ENCODE results near the gene DCTN1. TPM values are rescaled to one million over a fixed set of nuclear protein-coding genes. Genes with fewer than 3 reads are reported as not detected.

The DCTN1 gene
- total RNA-seq, 2 experiments from 2014 or later, result 67.3 to 81.4 TPM

DNA sequence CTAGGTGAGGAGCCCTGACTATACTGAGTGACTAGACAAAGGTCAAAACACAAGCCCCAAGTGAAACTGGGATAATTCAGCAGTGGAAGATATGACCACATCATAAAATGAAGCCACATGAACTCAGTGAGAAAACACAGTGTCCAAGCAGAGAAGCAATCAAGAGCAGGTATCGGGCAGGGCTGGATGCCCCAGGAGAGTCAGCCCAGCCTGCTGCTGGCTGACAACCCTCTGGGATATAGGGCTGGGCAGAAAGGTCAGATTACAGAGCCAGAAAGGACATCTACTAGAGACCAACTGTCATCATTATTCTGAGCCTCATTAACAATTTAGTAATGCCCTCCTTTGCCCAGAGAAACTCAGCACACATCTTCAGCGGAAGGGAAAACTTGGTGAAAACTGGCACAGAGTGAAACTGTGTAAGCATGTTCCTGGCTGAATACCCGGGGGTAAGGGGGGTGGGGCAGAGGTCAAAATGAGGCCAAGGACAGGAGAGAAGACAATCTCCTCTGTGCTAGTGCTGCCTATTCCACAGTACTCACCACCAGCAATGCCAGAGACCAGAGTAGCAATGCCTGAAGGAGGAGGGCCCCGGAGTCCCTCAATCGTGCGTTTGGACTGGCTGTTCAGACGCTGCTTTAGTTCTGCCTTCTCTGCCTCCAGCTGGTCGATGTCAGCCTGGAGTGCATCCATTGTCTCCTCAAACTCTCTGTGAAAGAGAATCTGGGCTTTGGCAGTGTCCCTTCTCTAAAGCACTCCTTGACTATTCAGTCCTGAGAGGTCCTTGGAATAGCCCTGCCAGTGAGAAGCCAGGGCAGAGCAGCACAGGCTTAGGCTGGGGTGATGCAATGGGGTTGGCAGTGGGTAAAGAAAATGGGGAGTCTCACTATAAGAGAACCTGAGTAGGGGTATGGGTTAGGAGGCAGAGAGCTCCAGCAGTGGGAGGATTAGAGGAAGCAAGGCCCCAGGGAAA, 15.3 kb downstream of the DCTN1 start:
- H3K27me3 Mint-ChIP-seq, result no peaks in the 10 kb centered on the region
- H3K4me3 Mint-ChIP-seq, result no peak overlapping the region
- H3K27ac Mint-ChIP-seq, result no peak overlapping the region
- H3K9me3 Mint-ChIP-seq, result no peaks in the 10 kb centered on the region
- intact Hi-C loops (cut with micrococcal nuclease), result no loop called here
- ChIA-PET POLR2A (no interaction called here), CTCF (interaction anchor here (1.4 to 3.5 kb wide), 2 partner anchors 26 to 30 kb away, joined by 3 to 14 read pairs; no protein-coding TSS in a partner anchor)
- DNase-seq, result no peak
- H3K36me3 Mint-ChIP-seq (ENCODE audit: low read depth), result peaks cover 38% of the 10 kb centered on the region
- H3K4me1 Mint-ChIP-seq (ENCODE audit: low read depth), result no peaks in the 10 kb centered on the region
- TF ChIP-seq, protein P1, sequence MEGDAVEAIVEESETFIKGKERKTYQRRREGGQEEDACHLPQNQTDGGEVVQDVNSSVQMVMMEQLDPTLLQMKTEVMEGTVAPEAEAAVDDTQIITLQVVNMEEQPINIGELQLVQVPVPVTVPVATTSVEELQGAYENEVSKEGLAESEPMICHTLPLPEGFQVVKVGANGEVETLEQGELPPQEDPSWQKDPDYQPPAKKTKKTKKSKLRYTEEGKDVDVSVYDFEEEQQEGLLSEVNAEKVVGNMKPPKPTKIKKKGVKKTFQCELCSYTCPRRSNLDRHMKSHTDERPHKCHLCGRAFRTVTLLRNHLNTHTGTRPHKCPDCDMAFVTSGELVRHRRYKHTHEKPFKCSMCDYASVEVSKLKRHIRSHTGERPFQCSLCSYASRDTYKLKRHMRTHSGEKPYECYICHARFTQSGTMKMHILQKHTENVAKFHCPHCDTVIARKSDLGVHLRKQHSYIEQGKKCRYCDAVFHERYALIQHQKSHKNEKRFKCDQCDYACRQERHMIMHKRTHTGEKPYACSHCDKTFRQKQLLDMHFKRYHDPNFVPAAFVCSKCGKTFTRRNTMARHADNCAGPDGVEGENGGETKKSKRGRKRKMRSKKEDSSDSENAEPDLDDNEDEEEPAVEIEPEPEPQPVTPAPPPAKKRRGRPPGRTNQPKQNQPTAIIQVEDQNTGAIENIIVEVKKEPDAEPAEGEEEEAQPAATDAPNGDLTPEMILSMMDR (IDR thresholded peaks at IDR 0.05), result no peak
- no peak for ATAC-seq

DNA sequence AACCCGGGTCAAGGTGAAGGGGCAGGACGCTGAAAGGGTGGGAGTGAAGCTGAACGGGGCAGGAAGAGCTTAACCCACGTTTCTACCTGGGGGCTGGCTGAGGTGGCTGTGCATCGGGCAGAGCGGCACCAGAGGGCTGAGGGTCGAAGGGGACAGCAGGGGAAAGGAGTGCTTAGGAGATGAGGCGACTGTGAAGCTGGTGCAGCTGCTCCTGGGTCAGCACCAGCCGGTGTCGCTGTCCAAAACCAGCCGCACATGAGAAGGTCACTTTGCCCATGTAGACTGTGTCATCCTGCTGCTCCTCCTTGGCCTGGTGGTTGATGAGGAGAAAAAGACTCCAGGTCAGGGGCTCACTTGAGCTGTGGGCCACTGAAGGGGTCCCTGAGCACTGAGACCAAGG, 18.8 kb downstream of the DCTN1 start:
- Mint-ChIP-seq H3K27ac (no peak overlapping the region), H3K9me3 (no peaks in the 10 kb centered on the region), H3K4me3 (no peak overlapping the region), H3K36me3 (ENCODE audit: low read depth) (peaks cover 24% of the 10 kb centered on the region), H3K27me3 (no peaks in the 10 kb centered on the region), H3K4me1 (ENCODE audit: low read depth) (no peaks in the 10 kb centered on the region)
- CTCF ChIA-PET, result interaction anchor here (0.9 to 3.4 kb wide), 3 partner anchors 26 to 96 kb away, joined by 3 to 12 read pairs (median 4); no protein-coding TSS in a partner anchor
- POLR2A ChIA-PET, result no interaction called here
- DNase-seq (no peak), ATAC-seq (no peak)
- TF ChIP-seq, protein P1 (IDR thresholded peaks at IDR 0.05), result no peak
- intact Hi-C loops (cut with micrococcal nuclease), result no loop called here

DNA sequence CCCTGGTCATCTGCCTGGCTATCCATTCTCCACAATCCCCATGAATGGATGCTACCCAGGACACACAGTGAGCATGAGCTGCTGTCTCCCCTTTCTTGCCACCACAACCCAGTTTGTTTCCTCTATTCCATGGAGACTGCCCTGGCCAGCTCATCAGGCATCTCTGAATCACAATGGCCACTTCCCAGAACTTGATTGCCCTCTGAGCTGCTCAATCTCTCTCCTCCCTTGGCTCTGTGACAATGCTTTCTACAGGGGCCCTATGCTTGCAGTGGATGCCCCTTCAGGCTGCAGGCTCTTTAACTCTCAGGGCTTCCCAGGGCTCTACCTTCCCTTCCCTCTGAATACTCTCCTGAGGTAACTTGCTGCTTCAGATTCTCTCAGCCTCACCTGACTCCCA, 22.5 kb downstream of the DCTN1 start:
- no peak overlapping the region for H3K4me3 Mint-ChIP-seq

DNA sequence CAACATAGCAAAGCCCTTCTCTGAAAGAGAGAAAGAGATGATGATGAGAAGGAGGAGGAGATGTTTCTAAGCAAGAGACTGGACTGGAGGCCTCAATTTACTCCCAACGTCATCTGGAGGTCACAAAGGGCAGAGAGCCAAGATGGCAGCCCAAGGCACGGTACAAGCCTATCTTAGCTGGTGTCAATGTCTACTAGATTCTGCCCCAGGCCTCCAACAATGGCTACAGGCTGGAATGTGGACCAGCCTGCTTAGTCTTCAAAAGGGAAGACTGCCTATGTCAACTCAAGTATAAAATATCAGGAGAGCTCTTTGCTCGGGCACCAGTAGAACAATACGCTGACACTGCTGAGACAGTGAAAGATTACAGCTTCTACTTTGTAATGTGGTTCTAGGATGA, 30.2 kb downstream of the DCTN1 start:
- Mint-ChIP-seq H3K9me3 (no peaks in the 10 kb centered on the region), H3K36me3 (ENCODE audit: low read depth) (no peaks in the 10 kb centered on the region), H3K27ac (no peak overlapping the region), H3K4me1 (ENCODE audit: low read depth) (no peaks in the 10 kb centered on the region), H3K4me3 (no peak overlapping the region), H3K27me3 (no peaks in the 10 kb centered on the region)
- DNase-seq (no peak), ATAC-seq (no peak)
- intact Hi-C loops (cut with micrococcal nuclease), result no loop called here
- POLR2A ChIA-PET, result interaction anchor here (1.0 kb wide), 1 partner anchor 42 kb away, joined by 3 read pairs; no protein-coding TSS in a partner anchor
- TF ChIP-seq, protein P1 (IDR thresholded peaks at IDR 0.05), result no peak
- CTCF ChIA-PET, result interaction anchor here (1.4 to 2.5 kb wide), 2 partner anchors 15 to 100 kb away, joined by 5 to 11 read pairs; no protein-coding TSS in a partner anchor

More for the DNA sequence above, 22.5 kb downstream of the DCTN1 start:
- intact Hi-C loops (cut with micrococcal nuclease), result no loop called here
- ATAC-seq (no peak), DNase-seq (no peak)
- ChIA-PET CTCF (interaction anchor here (0.8 to 2.9 kb wide), 3 partner anchors 11 to 108 kb away, joined by 3 to 12 read pairs (median 5); no protein-coding TSS in a partner anchor), POLR2A (interaction anchor here (0.7 kb wide), 1 partner anchor 215 kb away, joined by 3 read pairs; no protein-coding TSS in a partner anchor)
- TF ChIP-seq, protein P1 (IDR thresholded peaks at IDR 0.05), result no peak
- no peaks in the 10 kb centered on the region for H3K27me3 Mint-ChIP-seq
- no peaks in the 10 kb centered on the region for H3K4me1 Mint-ChIP-seq (ENCODE audit: low read depth)
- H3K9me3 Mint-ChIP-seq, result no peaks in the 10 kb centered on the region
- H3K27ac Mint-ChIP-seq, result no peak overlapping the region
- H3K36me3 Mint-ChIP-seq (ENCODE audit: low read depth), result peaks cover 16% of the 10 kb centered on the region

DNA sequence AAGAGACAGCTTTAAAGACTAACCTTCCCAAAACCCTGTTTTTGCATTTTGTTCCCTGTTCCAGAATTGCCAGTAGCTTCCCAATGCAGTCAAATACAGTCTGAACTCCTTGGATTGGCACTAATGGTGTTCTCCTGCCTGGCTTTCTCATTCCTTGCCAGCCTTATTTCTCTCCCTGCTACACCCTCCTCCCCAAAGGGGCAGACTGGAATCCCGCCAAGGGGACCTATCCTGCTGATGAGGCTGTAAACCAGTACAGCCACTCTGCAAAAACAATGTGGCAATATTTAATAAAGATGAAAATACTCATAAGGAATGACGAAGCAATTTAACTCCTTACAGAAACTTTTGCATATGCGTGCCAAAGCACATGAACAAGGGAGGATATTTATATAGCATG, 32.4 kb downstream of the DCTN1 start:
- ChIA-PET CTCF (interaction anchor here (5.7 kb wide), 1 partner anchor 13 kb away, joined by 54 read pairs; no protein-coding TSS in a partner anchor), POLR2A (no interaction called here)
- DNase-seq (no peak), ATAC-seq (no peak)
- intact Hi-C loops (cut with micrococcal nuclease), result no loop called here
- Mint-ChIP-seq H3K4me1 (ENCODE audit: low read depth) (no peaks in the 10 kb centered on the region), H3K9me3 (no peaks in the 10 kb centered on the region), H3K27me3 (no peaks in the 10 kb centered on the region), H3K27ac (no peak overlapping the region), H3K36me3 (ENCODE audit: low read depth) (no peaks in the 10 kb centered on the region), H3K4me3 (no peak overlapping the region)
- TF ChIP-seq, protein P1 (IDR thresholded peaks at IDR 0.05), result no peak

Measured in activated CD8-positive, alpha-beta T cell treated with anti-CD3 and anti-CD28 coated beads for 36 hours (primary cell).